Measurements from ENCODE around the gene CCDC154.

Gene CCDC154

DNA sequence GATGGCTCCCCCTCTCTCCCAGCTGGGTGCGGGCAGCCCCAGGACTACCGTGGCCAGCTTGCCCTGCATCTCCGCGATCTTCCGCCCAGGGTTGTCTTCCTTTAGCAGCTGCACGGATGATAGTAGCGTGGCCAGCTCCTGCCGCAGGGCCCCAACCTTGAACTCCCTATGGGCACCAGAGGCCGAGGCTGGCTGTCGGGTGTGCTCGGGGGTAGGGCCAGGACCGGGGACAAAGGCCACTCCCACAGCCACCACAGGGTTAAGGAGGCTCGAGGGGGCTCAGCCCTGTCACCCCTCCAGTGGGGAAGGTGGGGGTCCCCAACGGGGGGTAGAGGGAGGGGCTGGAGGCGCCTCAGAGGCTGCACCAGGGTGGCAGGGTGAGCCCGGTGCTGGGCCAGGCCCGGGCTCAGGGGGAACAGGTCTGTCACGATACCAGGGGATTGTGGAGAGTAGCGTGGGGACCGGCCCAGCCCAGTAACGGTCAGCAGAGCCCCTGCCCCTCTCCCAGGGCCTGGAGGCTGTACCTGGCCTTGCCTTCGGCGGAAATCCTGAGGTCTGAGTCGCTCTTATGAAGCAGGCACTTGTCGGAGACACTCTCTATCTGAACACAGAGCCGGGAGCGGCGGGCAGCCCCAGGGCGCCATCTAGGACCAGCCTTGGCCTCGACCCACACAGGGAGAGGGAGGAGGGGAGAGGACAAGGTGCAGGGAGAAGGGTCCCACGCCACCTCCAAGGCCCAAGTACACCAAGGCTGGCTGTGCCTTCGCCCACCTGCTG lies 8.2 kb downstream of the CCDC154 start:
- no peak for DNase-seq

DNA sequence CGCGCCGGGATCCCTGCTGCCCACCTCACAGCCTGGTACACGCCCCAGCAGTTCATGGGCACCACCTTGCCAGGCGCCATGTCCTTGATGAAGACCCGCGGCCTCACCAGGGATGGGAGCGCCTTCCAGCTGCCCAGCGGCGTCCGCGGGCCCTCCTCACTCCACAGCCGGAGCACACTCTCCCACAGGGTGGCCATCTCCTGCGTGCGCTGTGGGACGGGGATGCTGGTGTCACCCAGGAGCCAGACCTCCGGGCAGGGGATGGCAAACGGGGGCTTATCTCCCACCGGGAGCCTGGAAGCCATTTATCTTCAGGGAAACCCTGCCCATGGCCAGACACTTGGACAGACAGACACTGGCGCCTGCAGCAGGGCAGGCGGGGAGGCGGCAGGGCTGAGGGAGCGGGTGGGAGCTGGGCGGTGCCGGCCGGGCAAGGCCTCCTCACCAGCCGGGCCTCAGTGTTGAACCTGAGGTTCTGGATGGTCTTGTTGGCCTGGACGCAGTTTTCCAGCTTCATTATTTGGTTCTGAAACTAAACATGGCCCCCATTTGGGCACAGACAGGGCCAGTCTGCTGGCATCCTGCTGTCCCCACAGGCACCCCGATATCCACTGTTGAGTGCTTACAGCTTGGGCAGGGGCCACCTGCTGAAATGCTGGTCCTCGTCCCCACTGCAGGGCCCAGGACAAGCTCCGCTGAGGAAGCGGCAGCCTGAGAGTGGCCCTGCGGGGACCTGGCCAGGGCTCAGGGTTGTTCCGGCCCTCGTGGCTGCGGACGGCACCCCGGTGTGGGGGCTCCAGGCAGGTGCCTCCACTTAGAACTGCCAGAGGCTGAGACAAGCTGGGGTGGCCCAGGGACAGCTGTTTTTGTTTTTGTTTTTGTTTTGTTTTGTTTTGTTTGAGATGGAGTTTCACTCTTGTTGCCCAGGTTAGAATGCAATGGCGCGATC lies 9.4 kb downstream of the CCDC154 start:
- no peak for DNase-seq

DNA sequence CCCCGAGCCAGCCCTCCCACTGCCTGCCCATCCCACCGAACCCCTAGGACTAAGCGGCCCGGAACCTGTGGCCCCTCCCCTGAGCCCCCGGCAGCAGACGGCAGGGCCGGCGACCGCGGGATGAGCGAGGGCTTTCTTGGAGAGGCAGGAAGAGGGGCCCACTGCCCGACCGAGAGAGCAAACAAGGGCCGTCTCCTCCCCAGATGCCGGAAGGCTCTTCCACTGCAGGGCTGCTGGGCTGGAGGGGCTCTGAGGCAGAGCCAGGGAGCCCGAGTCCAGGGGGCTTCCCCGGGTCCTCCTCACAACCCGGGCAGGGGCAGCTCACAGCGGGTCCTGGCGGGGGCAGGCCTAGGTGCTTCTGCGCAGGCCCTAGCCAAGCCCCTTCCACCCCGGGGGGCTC lies 10.6 kb downstream of the CCDC154 start:
- DNase-seq: no peak

DNA sequence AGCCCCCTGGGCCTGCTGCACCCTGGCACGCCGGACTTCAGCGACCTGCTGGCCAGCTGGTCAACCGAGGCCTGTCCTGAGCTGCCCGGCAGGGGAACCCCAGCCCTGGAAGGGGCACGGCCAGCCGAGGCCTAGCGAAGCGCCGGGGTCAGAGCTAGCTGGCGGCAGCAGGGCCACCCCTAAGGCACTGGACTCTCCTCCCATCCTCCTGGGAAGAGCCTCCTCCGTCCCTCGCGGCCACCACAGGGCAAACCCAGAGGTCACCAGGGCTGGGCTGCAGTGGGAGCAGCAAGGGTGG lies 11.1 kb downstream of the CCDC154 start:
- DNase-seq: no peak

DNA sequence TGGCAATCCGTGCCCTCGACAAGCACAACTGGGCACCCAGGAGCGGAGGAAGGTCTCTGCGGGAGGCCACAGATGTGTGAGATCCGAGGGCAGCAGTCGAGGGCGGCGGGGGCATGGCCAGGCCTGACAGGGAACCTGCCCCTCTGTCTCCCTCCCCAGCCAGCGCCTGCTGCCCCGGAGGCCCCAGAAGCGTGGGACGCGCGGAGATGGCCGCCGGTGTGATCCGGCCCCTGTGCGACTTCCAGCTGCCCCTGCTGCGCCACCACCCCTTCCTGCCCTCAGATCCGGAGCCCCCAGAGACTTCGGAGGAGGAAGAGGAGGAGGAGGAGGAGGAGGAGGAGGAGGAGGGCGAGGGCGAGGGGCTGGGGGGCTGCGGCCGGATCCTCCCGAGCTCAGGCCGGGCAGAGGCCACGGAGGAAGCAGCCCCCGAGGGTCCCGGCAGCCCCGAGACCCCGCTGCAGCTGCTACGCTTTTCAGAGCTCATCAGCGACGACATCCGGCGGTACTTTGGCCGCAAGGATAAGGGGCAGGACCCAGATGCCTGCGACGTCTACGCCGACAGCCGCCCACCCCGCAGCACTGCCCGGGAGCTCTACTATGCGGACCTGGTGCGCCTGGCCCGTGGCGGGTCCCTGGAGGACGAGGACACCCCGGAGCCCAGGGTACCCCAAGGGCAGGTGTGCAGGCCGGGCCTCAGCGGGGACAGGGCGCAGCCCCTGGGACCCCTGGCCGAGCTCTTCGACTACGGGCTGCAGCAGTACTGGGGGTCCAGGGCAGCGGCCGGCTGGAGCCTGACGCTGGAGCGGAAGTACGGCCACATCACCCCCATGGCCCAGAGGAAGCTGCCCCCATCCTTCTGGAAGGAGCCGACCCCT lies 11.7 kb downstream of the CCDC154 start:
- DNase-seq: no peak

DNA sequence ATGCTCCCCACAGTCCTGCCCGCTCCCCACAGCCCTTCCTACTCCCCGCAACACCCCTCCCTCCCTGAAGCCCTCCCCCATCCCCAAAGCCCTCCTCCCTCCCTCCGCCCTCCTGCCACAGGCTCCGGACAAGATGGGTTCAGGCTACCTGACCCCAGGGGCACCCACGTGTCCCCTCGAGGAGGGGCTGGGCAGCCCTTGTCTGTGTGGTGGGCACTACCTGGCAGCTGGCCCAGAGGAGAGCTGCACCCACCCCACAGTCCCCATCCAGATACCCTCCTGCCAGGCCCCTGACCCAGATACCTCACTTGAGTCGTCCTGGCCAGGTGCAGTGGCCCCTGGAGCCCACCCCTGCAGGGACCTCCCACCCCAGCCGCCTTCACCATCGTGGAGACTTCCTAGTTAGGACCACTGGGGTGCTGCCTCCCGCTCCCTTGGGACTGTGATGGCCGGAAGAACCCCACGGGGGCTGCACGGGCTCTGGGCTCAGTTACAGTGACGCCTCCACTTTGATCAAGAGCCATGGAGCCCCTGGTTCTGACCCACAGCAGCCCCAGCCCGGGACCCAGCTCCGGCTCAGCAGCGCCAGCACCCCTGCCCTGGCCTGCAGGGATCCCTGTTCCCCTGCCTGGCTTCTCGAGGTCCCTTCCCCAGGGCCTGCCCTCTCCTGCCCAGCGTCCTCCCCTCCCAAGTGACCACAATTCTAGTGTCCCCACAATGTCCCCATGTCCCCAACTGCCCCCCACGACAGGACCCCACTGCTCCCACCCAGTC lies 12.7 kb downstream of the CCDC154 start:
- DNase-seq: no peak

DNA sequence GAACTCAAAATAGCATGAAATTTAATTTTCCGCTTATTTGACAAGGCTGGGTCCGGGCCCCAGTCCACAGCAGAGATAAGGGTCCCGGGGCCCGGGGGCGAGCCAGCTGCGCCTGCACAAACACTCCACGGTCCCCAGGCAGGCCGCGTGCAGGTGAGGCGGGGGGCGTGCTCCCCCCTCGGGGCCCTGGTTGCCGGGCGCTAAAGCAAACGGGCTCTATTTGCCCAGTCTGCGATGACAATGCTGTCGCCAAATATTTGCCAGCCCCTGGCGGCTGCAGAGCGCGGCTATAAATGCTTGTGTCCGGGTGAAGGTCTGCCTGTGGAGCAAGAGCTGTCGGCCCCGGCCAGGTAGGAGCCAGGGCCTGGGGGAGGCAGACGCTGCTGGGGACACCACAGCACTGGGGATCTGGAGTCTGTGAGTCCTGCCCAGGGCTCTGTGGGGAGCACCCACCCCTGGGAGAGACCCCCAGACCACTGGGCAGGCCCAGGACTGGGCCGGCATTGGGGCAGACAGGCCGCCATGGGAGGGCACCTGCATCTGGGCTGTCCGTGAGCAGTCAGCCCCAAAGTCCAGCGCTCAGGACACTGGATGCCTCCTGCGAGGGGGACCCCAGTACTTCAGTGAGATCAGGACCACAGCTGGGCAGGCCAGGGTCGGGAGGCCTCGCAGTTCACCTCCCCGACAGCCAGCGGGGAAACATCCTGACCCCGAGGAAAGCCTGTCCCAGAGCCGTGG lies 13.4 kb downstream of the CCDC154 start, which contains the start of gene PERCC1:
Gene PERCC1 (plus strand): TSS at position 320 of the 738 bp plus-strand sequence. CDS start 1,516 bp downstream, outside the sequence.
- DNase-seq: no peak

DNA sequence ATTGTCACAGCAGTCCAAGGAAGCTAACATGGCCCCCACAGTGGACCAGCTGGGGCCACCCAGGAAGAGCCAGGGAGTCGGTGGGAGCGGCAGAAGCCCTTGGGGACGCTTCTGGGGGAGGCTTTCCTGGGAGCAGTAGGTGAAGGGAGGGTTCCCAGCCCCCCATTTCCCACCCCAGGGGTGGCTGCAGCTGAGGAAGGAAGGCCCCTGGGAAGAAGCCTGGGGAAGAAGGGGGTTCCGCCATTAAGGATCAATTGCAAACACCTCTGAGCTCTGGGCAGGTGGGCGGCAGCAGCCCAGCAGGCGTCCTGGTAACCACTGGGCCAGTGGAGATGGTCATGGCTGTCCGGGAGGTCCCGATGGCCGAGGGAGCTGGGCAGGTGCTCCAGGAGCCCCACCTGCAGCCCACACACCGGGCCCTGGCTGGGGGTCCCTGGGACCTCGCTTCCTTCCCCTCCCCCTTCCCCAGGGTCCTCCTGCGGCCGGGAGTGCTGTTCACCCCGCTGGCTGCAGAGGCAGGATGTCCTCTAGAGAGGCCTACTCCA lies 14.1 kb downstream of the CCDC154 start:
- no peak for DNase-seq

DNA sequence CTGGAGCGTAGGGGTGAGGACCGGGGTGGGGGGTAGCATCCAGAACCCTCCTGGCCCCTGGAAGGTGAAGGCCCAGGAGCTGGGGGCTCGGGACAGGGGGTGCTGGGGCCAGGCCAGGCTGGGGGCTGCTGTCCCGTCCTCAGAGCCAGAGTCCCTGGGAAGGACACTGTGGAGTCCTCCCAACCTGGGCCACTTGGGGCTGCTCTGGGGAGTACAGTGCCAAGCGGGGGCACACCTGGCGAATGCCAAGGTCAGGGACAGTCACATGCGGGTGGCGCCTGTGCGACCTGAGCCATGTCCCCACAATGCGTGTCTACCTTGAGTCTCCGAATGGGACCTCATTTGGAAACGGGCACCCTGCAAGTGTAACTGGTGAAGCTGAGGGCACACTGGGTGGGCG lies 14.7 kb downstream of the CCDC154 start:
- DNase-seq: no peak

DNA sequence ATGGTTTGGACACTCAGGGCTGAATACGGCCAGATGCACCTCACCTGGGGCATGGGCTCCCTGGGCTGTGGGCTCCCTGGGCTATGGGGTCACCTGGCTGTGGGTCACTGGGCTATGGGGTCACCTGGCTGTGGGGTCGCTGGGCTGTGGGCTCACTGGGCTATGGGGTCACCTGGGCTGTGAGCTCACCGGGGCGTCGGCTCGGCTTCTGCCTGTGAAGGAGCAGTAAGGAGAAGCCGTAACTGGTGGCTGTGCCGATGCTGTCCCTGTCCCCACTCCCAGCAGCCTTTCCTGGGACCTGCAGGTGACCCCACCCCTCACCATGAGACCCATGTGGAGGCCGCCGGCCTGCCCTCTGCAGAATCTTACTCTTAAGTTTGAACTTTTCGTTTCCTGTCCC lies 15.3 kb downstream of the CCDC154 start:
- no peak for DNase-seq

DNA sequence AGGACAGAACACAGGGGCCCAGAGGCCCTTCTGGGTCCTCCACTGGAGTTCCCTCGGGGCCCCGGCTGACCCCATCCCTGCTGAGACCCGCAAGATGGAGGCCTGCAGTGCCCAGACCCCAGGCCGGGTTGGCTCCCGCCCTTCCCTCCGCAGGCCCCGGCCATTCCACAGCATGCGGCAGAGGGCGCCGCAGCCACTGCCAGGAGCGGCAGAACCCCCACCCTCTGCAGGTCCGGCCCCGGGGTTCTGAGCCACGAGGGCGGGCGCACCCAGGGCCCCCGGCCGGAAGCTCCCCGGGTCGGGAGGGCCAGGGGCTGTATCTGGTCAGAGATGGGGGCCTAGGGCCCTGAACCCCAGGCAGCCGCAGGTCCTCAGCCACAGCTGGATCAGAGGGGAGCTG lies 15.8 kb downstream of the CCDC154 start:
- peak; percentile 43 for DNase-seq

DNA sequence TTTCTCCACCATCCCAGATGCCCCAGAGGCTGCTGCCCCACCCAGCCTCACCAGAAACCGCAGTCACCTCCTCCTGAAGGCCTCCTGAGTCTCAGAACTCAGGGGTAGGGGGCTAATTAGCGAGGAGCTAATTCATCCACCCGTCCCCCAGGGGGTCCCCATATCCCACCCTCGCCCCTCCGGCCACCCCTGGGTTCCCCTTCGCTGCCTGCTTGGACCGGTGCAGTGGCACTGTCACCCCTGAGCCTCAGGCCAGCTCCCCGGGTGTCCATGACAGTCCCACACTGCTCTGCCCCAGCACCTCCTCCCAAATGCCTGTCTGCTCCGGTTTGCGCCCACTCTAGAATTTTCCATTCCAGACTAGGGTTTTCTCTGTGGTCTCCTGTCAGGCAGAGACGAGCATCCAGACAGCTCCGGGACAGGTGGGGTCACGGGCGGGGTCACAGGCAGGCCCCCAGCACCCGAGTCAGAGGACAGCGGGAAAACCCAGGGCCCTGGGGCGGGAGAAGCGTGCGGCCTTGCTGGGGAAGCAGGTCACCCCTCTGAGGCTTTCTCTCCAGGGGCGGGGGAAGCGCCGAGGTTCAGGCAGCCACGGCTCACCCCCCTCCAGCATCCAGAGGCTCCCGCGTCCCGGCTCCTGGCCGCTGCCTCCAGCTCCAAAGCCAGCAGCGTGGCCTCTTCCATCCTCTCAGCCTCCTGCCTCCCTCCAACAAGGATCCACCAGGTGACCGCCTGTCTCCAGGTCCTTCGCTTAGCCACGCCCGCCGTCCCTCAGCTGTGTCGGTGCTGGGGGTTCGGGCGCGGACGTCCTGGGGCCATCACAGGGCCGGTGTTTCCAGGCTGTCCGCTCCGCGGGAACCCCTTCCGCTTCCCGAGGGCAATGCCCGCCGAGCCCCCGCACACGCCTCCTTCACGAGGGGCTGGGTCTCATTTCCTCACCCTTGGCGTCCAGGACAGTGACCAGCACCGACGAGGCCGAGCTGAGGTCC lies 16.6 kb downstream of the CCDC154 start:
- DNase-seq: no peak

DNA sequence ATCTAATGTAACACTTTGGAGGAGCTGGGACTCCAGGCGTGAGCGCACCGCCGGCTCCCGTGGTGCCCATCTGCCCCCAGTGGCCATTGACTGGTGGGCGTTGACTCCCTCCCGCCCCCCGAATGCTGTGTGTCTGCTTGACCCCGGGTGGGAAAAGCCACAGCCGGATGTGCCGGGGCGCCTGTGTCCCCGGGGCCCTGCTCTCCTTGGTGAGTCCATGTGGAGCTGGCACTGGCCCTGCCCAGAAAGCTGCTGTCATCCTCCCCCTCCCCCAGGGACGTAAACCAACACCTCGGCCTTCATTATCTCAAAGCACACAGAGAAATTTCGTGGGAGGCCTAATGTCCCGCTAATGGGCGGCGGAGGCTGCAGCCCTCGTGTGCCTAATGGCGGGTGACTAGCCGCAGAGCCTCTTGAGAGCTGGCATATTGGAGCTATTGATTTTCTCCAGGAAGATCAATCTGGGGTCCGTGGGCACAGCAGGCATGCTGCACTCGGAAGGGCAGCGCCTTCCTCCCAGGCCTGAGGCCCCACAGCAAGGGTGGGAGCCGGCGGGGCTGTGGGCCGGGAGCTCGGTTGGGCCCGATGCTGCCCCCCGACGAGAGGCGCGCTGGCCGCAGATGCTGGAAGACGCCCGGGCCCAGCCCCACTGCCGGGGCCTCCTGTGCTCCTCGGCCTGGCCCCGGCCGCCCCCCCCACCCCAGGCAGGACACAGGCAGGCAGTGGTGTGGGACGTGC lies 17.5 kb downstream of the CCDC154 start:
- no peak for DNase-seq

DNA sequence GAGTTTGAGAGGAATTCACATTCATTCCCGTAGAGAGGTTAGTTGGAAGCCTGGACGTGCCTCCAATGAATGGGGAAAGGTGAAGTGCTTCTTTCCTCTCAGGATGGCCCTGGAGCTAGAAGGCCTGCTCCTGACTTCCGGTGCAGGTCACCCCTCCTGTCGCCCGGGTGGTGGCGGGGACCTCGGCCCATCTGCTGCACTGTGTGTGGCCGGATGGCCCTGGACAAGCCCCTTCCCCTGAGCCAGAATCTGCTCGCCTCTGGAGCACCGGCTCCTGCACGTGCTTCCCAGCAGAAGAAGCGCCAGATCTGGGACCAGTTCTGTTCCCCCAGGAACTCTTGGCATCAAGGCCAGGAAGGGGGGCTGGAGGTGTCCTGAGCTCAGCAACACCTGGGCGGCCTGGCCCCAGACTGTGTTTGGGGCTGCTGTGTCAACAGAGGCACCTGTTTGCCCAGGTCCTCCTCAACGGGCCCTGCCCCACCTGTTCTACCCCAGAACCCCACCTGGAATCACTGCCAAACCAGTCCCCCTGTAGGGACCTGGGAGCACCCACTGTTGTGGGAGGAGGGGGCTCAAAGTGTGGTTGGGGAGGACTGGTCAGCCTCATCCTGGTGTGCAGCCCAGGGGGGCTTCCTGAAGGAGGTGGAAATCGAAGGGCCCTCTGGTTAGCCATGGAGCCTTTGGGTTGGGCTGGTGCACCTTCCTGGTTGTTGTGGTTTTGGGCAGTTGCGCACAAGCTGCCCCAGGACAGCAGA lies 18.6 kb downstream of the CCDC154 start:
- DNase-seq: no peak

DNA sequence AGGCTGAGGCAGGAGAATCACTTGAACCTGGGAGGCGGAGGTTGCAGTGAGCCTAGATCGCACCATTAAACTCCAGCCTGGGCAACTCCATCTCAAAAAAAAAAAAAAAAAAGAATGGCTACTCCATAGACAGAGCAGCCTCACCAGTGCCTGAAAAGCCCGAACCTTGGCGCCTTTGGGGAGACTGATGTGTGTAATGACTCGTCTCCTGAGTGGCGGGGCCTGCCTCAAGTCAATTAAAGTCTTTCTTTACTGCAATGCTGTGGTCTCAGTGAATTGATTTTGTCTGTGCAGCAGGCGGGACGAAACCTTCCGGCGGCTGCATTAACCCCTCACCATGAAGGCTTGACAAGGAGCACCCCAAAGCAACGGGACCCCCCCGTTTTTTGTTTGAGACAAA lies 20.3 kb downstream of the CCDC154 start:
- peak; percentile 5 for DNase-seq

DNA sequence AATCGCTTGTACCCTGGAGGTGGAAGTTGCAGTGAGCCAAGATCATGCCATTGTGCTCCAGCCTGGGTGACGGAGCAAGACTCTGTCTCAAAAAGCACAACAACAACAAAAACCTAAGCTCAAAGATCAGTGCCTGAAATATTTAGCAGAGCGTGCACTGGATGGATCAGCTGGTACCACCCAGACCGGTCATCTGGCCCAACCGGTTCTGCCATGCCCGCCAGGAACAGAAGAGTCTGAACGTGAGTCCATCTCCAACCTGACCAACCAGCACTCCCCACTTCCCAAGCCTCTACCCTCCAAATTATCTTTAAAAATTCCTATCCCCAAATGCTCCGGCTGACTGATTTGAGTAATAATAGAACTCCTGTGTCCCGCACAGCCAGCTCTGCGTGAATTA lies 22.3 kb downstream of the CCDC154 start:
- DNase-seq: no peak

DNA sequence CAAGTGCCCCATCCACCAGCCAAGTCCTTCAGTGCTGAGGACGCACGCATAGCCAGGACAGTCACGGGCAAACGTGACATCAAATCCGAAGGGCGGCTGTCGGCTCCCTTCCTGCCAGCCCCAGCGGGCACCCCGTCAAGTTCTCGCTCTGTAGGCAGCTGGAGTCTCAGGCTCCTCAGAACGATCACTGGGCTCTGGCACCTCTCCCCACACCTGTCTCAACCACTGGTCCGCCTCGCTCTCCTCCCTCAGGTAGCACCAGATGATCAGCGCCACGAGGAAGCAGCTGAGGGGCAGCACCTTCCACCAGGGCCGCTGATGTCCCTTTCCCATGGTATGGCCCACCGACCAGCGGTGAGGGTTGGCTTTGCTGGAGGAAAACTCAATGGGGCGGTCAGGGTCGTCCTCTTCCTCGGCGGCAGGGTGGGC lies 24.2 kb downstream of the CCDC154 start:
- peak; percentile 8 for DNase-seq

DNA sequence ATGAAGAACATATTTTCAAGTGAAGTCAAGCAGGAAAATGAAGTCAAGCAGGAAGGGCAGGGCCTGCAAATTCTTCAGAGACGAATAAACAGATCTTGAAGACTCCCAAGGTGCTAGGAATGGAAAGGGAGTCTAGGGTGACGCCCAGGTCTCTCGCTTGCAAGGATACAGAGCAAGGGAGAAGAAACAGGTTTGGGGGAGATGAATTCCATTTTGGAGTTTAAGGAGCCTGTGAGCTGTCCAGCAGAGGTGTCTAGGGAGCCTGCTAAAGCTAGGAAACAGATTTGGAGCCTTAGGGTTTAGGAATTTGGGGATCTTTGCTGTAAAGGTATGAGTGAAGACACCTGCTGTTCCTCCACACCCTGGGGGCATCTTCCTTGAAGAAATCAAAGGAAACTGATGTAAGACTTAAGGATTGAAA lies 27.8 kb downstream of the CCDC154 start:
- no peak for DNase-seq
